T47D (cell line): ENCODE results near the gene BMP2.

Experiments used
- DNase-seq, 2 experiments: peaks; one replicate each; pipeline versions ENCODE4 v3.0.0 to v3.0.0-alpha.2; 2011 to 2012; ENCODE audit warnings: low read depth in 1 of 2, low spot score in 1 of 2
- JUND ChIP-seq: IDR thresholded peaks from 2 replicates; pipeline ENCODE4 v1.6.1; 2012; ENCODE audit warnings: low read depth
- in situ Hi-C: cut with HindIII; loops from 2 replicates; pipeline ENCODE4 v1.10.0; 2016; ENCODE audit warnings: low sequenced_read_pairs, low pct_unique_long_range_greater_than_20kb

BMP2 gene

DNA sequence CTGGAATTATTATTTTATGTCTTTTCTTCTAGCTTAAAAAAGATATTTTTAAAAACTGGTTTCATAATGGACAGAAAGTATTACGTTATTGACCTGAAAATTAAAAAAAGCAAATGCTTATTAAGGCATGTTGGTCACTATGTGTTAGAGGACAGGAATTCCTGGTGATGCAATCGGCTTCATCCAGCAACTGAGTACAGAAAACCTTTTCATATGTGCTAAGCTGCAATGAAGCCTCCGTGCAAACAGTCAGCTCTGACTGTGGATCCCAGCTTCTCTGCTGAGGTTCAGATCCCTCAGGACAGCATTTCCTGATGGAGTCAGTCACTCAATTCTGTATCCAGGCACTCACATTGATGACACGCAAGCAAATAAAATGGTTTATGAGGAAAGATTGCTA is 22.7 kb upstream of the BMP2 start:
- DNase-seq: no peak
- in situ Hi-C loops: no loop called here
- no peak for TF ChIP-seq JUND

DNA sequence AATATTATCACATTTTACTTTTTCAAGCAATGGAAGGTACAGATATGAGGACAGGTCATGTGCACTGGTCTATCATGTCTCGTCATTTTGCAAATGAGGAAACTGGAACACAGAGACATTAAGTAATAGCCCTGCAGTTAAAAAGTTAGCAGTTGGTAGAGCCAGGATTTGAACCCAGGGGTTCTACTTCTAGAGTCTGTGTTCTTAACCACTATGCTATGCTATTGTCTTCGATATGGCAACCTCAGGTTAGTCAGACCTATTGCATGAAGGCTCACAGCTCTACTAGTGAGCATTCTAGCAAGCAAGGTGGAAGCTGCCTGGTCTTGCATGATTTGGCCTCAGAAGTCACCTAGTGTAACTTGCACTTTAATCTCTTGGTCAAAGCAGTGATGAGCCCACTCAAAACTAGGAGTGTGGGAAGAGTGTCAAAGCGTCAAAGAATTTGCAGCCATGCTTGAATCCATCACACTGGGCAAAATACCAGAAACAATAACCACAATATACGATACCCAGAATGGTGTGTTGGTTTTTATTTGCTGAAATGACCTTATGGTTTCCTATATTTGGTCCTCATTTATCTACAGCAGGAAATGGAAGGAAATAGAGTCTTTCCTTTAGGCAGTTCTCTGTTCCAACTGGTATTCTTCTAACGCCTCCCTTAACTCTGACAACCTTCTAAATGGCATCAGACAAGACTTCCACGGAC is 20.4 kb upstream of the BMP2 start:
- no peak for DNase-seq
- in situ Hi-C loops: no loop called here
- TF ChIP-seq JUND: no peak

- TF ChIP-seq JUND: no peak
- in situ Hi-C loops: no loop called here
- no peak for DNase-seq
These were observed 17.0 kb upstream of the BMP2 start for GRCh38 chr20:6750438-6750837.

- no peak for TF ChIP-seq JUND
- DNase-seq: no peak
- in situ Hi-C loops: no loop called here
These were observed 10.5 kb upstream of the BMP2 start for GRCh38 chr20:6756693-6757595.

GRCh38 chr20:6764619-6765018 is 2.9 kb upstream of the BMP2 start:
- no peak for TF ChIP-seq JUND
- in situ Hi-C loops: no loop called here
- no peak for DNase-seq

DNA sequence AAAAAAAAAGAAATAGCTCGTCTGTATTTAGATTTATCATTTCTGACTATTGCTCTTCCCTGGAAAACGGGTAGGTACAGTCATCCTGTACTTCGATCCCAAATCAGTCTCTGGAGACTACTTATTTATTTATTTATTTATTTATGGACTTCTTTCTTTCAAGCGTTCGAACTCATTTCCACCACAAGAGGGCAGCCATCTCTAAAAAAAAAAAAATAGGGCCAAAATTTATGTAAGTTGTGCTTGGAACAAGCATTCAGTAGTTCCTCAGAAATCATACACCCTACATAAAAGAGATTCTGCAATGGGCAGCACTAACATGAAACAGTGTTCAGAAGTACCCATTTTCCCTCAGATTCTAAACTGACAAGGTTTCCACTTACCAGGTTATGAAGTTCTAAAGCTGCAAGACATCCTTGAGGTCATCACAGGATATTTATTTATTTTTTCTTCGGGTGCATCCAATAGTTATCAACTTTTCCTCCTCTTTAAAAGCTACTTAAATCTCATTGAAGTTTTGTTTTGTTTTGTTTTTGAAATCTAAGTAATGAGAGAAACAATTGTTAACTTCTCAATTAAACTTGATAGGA is 1.9 kb upstream of the BMP2 start:
- TF ChIP-seq JUND: no peak
- DNase-seq: peak; percentile 69 to 79
- in situ Hi-C loops: no loop called here

GRCh38 chr20:6766433-6766832 is 1.1 kb upstream of the BMP2 start:
- TF ChIP-seq JUND: no peak
- in situ Hi-C loops: no loop called here
- DNase-seq: no peak

DNA sequence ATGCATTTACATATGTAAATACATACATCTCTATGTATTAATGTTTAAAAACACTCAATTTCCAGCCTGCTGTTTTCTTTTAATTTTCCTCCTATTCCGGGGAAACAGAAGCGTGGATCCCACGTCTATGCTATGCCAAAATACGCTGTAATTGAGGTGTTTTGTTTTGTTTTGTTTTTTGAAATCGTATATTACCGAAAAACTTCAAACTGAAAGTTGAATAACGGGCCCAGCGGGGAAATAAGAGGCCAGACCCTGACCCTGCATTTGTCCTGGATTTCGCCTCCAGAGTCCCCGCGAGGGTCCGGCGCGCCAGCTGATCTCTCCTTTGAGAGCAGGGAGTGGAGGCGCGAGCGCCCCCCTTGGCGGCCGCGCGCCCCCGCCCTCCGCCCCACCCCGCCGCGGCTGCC is 355 bp upstream of the BMP2 start:
- no peak for TF ChIP-seq JUND
- in situ Hi-C loops: no loop called here

DNA sequence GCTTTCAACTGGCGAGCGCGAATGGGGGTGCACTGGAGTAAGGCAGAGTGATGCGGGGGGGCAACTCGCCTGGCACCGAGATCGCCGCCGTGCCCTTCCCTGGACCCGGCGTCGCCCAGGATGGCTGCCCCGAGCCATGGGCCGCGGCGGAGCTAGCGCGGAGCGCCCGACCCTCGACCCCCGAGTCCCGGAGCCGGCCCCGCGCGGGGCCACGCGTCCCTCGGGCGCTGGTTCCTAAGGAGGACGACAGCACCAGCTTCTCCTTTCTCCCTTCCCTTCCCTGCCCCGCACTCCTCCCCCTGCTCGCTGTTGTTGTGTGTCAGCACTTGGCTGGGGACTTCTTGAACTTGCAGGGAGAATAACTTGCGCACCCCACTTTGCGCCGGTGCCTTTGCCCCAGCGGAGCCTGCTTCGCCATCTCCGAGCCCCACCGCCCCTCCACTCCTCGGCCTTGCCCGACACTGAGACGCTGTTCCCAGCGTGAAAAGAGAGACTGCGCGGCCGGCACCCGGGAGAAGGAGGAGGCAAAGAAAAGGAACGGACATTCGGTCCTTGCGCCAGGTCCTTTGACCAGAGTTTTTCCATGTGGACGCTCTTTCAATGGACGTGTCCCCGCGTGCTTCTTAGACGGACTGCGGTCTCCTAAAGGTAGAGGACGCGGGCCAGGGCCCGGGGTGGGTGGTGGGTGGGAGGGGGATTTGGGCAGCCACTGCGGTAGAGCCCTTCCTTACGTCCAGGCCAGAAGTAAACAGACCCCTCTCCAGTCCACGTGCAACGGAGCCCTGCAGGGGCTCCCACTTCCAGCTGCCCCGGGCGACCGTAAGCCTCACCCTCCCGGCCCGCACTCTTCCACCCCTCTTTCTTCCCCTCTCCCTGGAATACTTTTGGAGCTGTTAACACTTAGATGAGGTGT is 998 bp downstream of the BMP2 start:
- in situ Hi-C loops: no loop called here
- TF ChIP-seq JUND: no peak
- no peak for DNase-seq

More for the DNA sequence above, 355 bp upstream of the BMP2 start:
- DNase-seq: no peak

DNA sequence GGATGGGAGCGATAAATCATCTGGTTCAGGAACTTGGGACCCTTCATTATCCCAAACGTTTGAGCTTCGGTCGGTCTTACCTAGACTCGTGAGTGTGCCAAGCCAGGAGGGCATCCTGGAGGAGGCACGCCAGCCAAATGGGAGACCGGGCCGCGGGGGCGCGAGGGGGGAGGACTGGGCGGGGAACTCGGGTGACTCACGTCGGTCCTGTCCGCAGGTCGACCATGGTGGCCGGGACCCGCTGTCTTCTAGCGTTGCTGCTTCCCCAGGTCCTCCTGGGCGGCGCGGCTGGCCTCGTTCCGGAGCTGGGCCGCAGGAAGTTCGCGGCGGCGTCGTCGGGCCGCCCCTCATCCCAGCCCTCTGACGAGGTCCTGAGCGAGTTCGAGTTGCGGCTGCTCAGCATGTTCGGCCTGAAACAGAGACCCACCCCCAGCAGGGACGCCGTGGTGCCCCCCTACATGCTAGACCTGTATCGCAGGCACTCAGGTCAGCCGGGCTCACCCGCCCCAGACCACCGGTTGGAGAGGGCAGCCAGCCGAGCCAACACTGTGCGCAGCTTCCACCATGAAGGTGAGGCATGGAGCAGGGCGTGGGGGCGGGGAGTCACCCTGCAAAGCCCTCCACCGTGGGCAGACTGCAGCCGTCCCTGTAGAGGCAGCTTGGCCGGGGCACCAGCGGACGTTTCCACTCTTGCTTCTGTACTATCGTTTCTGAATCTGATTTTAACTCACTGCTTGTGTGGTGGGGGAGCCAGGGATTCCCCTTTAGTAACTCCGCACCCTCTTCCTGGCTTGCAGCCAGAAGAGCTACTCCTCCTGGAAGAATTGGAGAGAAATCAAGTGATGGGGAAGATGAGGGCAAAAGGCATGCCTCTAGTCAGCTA is 2.7 kb downstream of the BMP2 start:
- DNase-seq: no peak
- in situ Hi-C loops: no loop called here

GRCh38 chr20:6770786-6771100 is 3.3 kb downstream of the BMP2 start:
- no peak for TF ChIP-seq JUND
- in situ Hi-C loops: no loop called here
- no peak for DNase-seq

More for the DNA sequence above, 2.7 kb downstream of the BMP2 start:
- no peak for TF ChIP-seq JUND
